Activated effector memory CD4-positive, alpha-beta T cell treated with anti-CD3 and anti-CD28 coated beads, Interleukin-2, amount 50 U/mL, for 16 hours (primary cell): ENCODE results near the gene DGKD.

ENCODE experiments used
- DNase-seq: peaks from one replicate; pipeline ENCODE4 v3.0.0-alpha.2; 2020

Gene DGKD

GRCh38 chr2:233448575-233448974, 94.3 kb downstream of the DGKD start:
- peak; percentile 6 for DNase-seq

GRCh38 chr2:233449081-233449901, 95.0 kb downstream of the DGKD start:
- DNase-seq: peak; percentile 50

GRCh38 chr2:233449921-233450863, 95.9 kb downstream of the DGKD start:
- peak; percentile 56 for DNase-seq

GRCh38 chr2:233450864-233451575, 96.7 kb downstream of the DGKD start:
- peak; percentile 44 for DNase-seq

GRCh38 chr2:233451950-233452349, 97.7 kb downstream of the DGKD start:
- peak; percentile 41 for DNase-seq

GRCh38 chr2:233453111-233453915, 99.0 kb downstream of the DGKD start:
- peak; percentile 42 for DNase-seq

GRCh38 chr2:233453916-233454315, 99.6 kb downstream of the DGKD start:
- peak; percentile 28 for DNase-seq

- DNase-seq: peak; percentile 37
Observed at GRCh38 chr2:233455006-233455405, 100.7 kb downstream of the DGKD start.

- peak; percentile 30 for DNase-seq
Observed at GRCh38 chr2:233455491-233455890, 101.2 kb downstream of the DGKD start.

GRCh38 chr2:233456111-233456510, 101.8 kb downstream of the DGKD start:
- no peak for DNase-seq

- DNase-seq: no peak
Observed at GRCh38 chr2:233456934-233457333, 102.6 kb downstream of the DGKD start.

GRCh38 chr2:233457356-233457755, 103.1 kb downstream of the DGKD start:
- DNase-seq: no peak

GRCh38 chr2:233458031-233458610, 103.8 kb downstream of the DGKD start:
- no peak for DNase-seq

- no peak for DNase-seq
Observed at GRCh38 chr2:233458826-233459225, 104.5 kb downstream of the DGKD start.

GRCh38 chr2:233459426-233459825, 105.1 kb downstream of the DGKD start:
- DNase-seq: no peak

- DNase-seq: no peak
Observed at GRCh38 chr2:233460726-233461441, 106.6 kb downstream of the DGKD start.

GRCh38 chr2:233461481-233461891, 107.2 kb downstream of the DGKD start:
- DNase-seq: no peak

GRCh38 chr2:233462202-233462785, 108.0 kb downstream of the DGKD start:
- no peak for DNase-seq

GRCh38 chr2:233462826-233463470, 108.7 kb downstream of the DGKD start:
- no peak for DNase-seq

- no peak for DNase-seq
Observed at GRCh38 chr2:233463586-233463985, 109.3 kb downstream of the DGKD start.
